Choroid plexus epithelial cell (primary cell): ENCODE data around the gene COL4A2.

Experiments
- DNase-seq: peaks from one replicate; pipeline ENCODE4 v3.0.0-alpha.2; 2010; ENCODE audit warnings: low read depth
- H3K4me3 ChIP-seq: 2 replicates; pipeline ENCODE4 v1.5.1; 2011; ENCODE audit warnings: low read depth, mild to moderate bottlenecking, control low read depth, low read length, moderate library complexity
- CTCF ChIP-seq: conservative IDR thresholded peaks from 2 replicates; pipeline ENCODE4 v1.5.1; 2011; ENCODE audit warnings: low read depth, mild to moderate bottlenecking, control low read depth, inconsistent platforms, low read length, moderate library complexity

Gene COL4A2

DNA sequence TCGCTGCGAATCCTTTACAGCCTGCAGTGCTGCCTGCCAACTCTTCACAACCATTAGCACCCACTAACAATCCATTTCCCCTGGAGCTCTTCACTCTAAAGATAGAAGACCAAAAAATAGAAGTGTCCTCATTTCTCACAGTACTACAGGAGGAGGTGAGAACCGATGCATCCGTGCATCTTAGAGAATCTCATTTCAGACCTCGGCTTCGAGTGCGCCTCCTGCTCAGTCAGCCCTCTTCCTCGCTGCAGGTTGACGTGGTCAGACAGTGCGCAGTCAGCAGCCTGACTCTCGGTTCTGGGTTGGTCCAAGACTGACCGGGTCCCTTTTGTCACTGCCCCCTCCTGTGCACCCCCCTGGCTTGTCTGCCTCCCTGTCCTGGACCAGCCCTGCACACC is 169.1 kb downstream of the COL4A2 start:
- DNase-seq, result no peak
- H3K4me3 ChIP-seq, result no peak overlapping the region
- no peak for TF ChIP-seq CTCF

GRCh38 chr13:110477706-110478245 is 170.7 kb downstream of the COL4A2 start:
- no peak for DNase-seq
- no peak for TF ChIP-seq CTCF

DNA sequence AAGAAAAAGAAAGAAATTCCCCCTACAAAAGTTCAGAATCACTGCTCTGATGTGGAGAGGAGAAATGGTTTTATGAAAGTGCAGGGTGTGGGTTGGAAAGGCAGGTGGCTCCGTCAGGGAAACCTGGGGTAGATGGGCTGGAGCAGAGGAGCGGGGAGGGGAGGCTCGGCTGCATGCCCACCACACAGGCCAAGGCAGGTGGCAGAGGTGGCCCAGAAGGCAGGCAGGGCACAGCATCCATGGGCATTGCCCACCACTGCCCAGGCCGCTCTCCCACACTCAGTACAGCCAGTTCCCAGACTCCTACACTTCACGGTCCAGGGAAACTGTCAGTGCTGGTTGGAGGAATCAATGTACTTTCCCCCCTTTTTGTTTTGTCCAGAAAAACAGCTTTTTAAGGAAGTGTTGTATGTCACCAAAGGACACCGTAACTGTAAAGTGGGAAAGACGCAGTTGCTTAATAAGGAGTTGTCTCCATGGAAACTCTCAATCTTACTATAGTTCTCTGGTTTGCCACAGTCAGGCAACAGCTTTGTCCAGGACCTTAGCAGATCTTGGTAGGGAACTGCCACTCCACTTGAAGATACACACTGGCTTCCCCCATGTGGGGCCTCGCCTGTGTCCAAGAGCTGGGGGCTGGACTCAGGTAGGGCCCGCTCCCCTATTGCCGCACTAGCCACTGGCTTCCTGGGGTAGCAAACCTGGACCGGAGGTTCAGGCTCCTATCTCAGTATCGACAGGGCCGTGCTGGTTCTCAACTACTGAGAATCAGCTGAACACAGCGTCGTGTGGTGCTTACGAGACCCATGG is 171.5 kb downstream of the COL4A2 start:
- no peak for DNase-seq
- no peak for TF ChIP-seq CTCF
- no peak overlapping the region for H3K4me3 ChIP-seq

More at GRCh38 chr13:110477706-110478245, 170.7 kb downstream of the COL4A2 start:
- no peak overlapping the region for H3K4me3 ChIP-seq

GRCh38 chr13:110479215-110479545 is 172.1 kb downstream of the COL4A2 start:
- DNase-seq, result no peak
- H3K4me3 ChIP-seq, result no peak overlapping the region
- TF ChIP-seq CTCF, result no peak

GRCh38 chr13:110479648-110480047 is 172.6 kb downstream of the COL4A2 start:
- no peak for DNase-seq
- TF ChIP-seq CTCF, result no peak
- no peak overlapping the region for H3K4me3 ChIP-seq

- no peak for DNase-seq
- no peak for TF ChIP-seq CTCF
- H3K4me3 ChIP-seq, result no peak overlapping the region
These were observed 173.1 kb downstream of the COL4A2 start for GRCh38 chr13:110480161-110480560.
